Pancreas (tissue), 10 donors: ENCODE measurements around the gene ARHGAP26. TPM values are rescaled to one million over a fixed set of nuclear protein-coding genes. Genes with fewer than 3 reads are reported as not detected.

Experiments used
- ATAC-seq, 4 donors: fragments of 200-7000 bp; cut with Tn5 transposase; one replicate each; pipeline versions ENCODE4 v1.8.0 to v1.9.1; 2020; ENCODE audit warnings: mild to moderate bottlenecking in 4 of 4, moderate library complexity in 4 of 4
- DNase-seq, 6 donors: peaks; one replicate each; pipeline ENCODE4 v3.0.0-alpha.2; 2020
- FAIRE-seq: peaks from 2 replicates; lab custom pipeline; 2012; peaks lifted over from hg19 to GRCh38; lab: Jason Lieb, UNC
- H3K27ac ChIP-seq, 4 donors: fragments of 200-600 bp; sonication (generic); 1 replicate in 3 of 4; 2 replicates in 1 of 4; pipeline versions ENCODE4 v1.5.0 to v1.8.0; 2020
- H3K27me3 ChIP-seq, 4 donors: fragments of 200-600 bp; one replicate each; pipeline ENCODE4 v1.8.0; 2021
- H3K36me3 ChIP-seq, 3 donors: fragments of 200-600 bp; sonication (generic) in 1 of 3; one replicate each; pipeline versions ENCODE4 v1.5.0 to v1.8.0; 2020 to 2021
- H3K4me1 ChIP-seq, 3 donors: fragments of 200-600 bp; one replicate each; pipeline ENCODE4 v1.8.0; 2021
- H3K4me3 ChIP-seq, 4 donors: fragments of 200-600 bp; sonication (generic) in 2 of 4; one replicate each; pipeline versions ENCODE4 v1.5.0 to v1.8.0; 2020 to 2021
- H3K9me3 ChIP-seq, 4 donors: fragments of 200-600 bp; one replicate each; pipeline ENCODE4 v1.8.0; 2021
- CTCF ChIP-seq, 4 donors: fragments of 200-600 bp; sonication (generic) in 3 of 4; IDR thresholded peaks; one replicate each; pipeline versions ENCODE4 v1.5.0 to v1.8.0; 2021; ENCODE audit warnings: antibody characterized with exemption in 4 of 4
- WGBS, 2 donors: extraction: QIAGEN DNeasy Blood & Tissue Kit; methylation state at CpG; one replicate each; pipeline ENCODE4 v1.1.7; 2013; 5-methylcytosine and 5-hydroxymethylcytosine counted together
- intact Hi-C, 3 donors: fragments of 100-400 bp; cut with DNase I; formaldehyde crosslinking; loops; one replicate each; pipeline versions ENCODE4 v1.11.1 to v1.14.2; 2022
- polyA plus RNA-seq, 2 donors: library from polyadenylated mRNA; stranded (reverse); fragments of 200-250 nt; gene quantifications; one replicate each; pipeline ENCODE4 v1.2.3, GENCODE V29; 2013
- total RNA-seq, 6 donors: library from RNA; stranded (reverse); fragmentation: NEBNext Ultra II Directional in 4 of 6; extraction: Animal tissue kit (Norgen Biotek cat#: 25700) in 4 of 6; gene quantifications; one replicate each; pipeline versions ENCODE4 v1.2.1 to v1.2.4, GENCODE V29; 2021 to 2023
- donor health status: healthy with polysubstance abuse.
- donor health status: DM: no; HTN: no; CAD: no; lungs with moderate emphysema.
- donor health status: DM: no; HTN: no; CAD: no.
- donor health status: control.
- donor health status: control.
- donor health status: Bipolar disorder and iron deficiency.
- donor health status: DM: yes; HTN: yes; CAD: no.
- donor health status: DM: no; HTN: no; CAD: no.
- donor health status: DM: no; HTN: no; CAD: no.
- donor health status: DM: yes; HTN: yes; CAD: no.

ARHGAP26 gene
- total and polyA plus RNA-seq, 8 donors: 3.0 to 28.1 (median 10.3) TPM

DNA sequence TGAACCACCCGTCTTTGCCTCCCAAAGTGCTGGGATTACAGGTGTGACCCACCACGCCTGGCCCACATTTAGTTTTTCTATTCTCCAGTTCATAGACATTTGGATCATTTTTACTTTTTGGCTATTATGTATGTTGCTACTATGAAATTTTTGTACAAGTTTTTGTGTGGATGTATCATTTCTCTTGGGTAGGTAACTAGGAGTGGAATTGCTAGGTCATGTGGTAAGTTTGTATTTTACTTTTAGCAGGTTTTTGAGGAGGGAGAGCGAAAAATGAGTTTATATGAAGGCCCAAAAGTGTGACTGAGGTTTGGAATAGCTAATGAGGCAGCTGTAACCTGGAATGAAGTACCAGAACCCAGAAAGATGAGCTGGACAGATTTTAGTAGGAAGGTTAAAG lies 35.2 kb downstream of the ARHGAP26 start:
- ATAC-seq: no peak
- FAIRE-seq: no peak
- intact Hi-C loops: no loop called here
- H3K9me3 ChIP-seq: no peaks in the 10 kb centered on the region
- no peaks in the 10 kb centered on the region for H3K36me3 ChIP-seq
- no peak for DNase-seq
- H3K27ac ChIP-seq: no peak overlapping the region
- no peak overlapping the region for H3K4me3 ChIP-seq
- no peaks in the 10 kb centered on the region for H3K27me3 ChIP-seq
- no peak for TF ChIP-seq CTCF (IDR thresholded peaks at IDR 0.05)
- peaks cover 0 to 9% (median 5%) of the 10 kb centered on the region in 3 donors for H3K4me1 ChIP-seq
- WGBS, 2 donors: 93 to 97% methylated on average over 3 of the region's 3 CpGs

- FAIRE-seq: no peak
- intact Hi-C loops: no loop called here
- no peaks in the 10 kb centered on the region for H3K27me3 ChIP-seq
- H3K27ac ChIP-seq: no peak overlapping the region
- no peak for DNase-seq
- 56 to 58% methylated on average over 2 of the region's 2 CpGs for WGBS, 2 donors
- TF ChIP-seq CTCF (IDR thresholded peaks at IDR 0.05): no peak
- no peak overlapping the region for H3K4me3 ChIP-seq
- peak in 1 of 4 donors; percentile 23 for ATAC-seq
- H3K36me3 ChIP-seq: no peaks in the 10 kb centered on the region
- H3K4me1 ChIP-seq: peaks cover 0 to 9% (median 5%) of the 10 kb centered on the region in 3 donors
- H3K9me3 ChIP-seq: no peaks in the 10 kb centered on the region
Measured at GRCh38 chr5:142806841-142807267, 36.7 kb downstream of the ARHGAP26 start.

DNA sequence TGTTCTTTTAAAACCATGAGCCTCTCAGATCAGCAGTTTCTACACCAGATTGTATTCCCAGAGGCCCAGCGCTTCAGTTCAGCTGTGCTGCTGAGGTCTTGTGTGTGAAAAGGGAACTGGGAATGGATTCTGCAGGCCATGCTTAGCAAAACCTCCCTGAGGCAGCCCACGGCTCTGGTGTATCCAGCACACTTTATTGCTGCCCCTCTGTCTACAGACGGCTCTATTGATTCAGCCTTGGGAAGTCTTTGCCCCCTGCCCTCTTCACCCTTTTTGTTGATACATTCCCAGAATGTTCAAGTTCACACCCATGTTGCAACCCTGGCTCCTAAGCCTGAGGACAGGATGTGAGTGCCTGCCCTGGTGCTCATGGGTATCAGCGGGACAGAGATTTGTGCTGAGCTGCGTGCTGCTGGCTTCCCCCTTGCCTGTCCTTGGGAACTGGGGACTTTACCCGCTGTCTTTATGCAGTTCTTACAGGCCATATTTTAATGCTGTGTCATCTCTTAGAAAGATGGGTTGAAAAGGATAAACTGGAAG lies 37.3 kb downstream of the ARHGAP26 start:
- no peak for TF ChIP-seq CTCF (IDR thresholded peaks at IDR 0.05)
- no peak for FAIRE-seq
- Histone ChIP-seq H3K27me3 (no peaks in the 10 kb centered on the region), H3K4me3 (no peak overlapping the region), H3K9me3 (no peaks in the 10 kb centered on the region), H3K4me1 (peaks cover 0 to 9% (median 5%) of the 10 kb centered on the region in 3 donors), H3K36me3 (no peaks in the 10 kb centered on the region), H3K27ac (no peak overlapping the region)
- no peak for DNase-seq
- intact Hi-C loops: no loop called here
- peak in 3 of 4 donors; percentile 24 to 59 (median 51) for ATAC-seq
- WGBS, 2 donors: 82 to 83% methylated on average over 6 of the region's 6 CpGs

- intact Hi-C loops: no loop called here
- FAIRE-seq (no peak), DNase-seq (no peak), ATAC-seq (peak in 1 of 4 donors; percentile 49)
- Histone ChIP-seq H3K27ac (no peak overlapping the region), H3K4me1 (peaks cover 0 to 9% (median 5%) of the 10 kb centered on the region in 3 donors), H3K36me3 (no peaks in the 10 kb centered on the region), H3K9me3 (no peaks in the 10 kb centered on the region), H3K27me3 (no peaks in the 10 kb centered on the region), H3K4me3 (no peak overlapping the region)
- WGBS, 2 donors: 41 to 50% methylated on average over 2 of the region's 2 CpGs
- TF ChIP-seq CTCF (IDR thresholded peaks at IDR 0.05): no peak
Measured at GRCh38 chr5:142808878-142809598, 38.9 kb downstream of the ARHGAP26 start.

DNA sequence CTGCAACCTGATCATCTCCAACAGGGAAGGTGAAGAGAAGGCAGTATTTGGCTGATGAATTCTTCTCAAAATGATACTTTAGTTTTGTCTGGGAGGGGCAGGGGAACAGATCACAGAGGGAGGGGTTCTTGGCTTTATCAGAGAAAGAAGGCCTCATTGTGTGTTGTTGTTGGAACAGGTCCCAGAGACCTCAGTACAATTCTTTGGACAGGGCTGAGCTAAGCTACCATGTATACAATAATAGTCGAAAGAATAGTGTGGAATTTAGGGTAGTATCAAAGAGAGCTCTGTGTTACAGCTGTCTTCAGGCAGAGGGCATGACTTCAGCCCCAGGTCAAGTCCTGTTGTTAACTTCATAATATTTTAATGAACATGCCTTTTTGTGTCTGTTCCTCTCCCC lies 39.9 kb downstream of the ARHGAP26 start:
- WGBS, 2 donors: 64 to 81% methylated on average over 1 of the region's 1 CpG
- no peak for DNase-seq

More for the DNA sequence above, 39.9 kb downstream of the ARHGAP26 start:
- H3K9me3 ChIP-seq: no peaks in the 10 kb centered on the region
- H3K4me1 ChIP-seq: peaks cover 0 to 9% (median 5%) of the 10 kb centered on the region in 3 donors
- no peak for TF ChIP-seq CTCF (IDR thresholded peaks at IDR 0.05)
- no peaks in the 10 kb centered on the region for H3K27me3 ChIP-seq
- FAIRE-seq: no peak
- no peaks in the 10 kb centered on the region for H3K36me3 ChIP-seq
- H3K4me3 ChIP-seq: no peak overlapping the region
- no peak overlapping the region for H3K27ac ChIP-seq
- intact Hi-C loops: no loop called here
- ATAC-seq: no peak
